ENCODE results near the gene ELAVL3.
A peak's percentile ranks its signal among the peaks of the same experiment; 100 is the strongest.

The ELAVL3 gene

DNA sequence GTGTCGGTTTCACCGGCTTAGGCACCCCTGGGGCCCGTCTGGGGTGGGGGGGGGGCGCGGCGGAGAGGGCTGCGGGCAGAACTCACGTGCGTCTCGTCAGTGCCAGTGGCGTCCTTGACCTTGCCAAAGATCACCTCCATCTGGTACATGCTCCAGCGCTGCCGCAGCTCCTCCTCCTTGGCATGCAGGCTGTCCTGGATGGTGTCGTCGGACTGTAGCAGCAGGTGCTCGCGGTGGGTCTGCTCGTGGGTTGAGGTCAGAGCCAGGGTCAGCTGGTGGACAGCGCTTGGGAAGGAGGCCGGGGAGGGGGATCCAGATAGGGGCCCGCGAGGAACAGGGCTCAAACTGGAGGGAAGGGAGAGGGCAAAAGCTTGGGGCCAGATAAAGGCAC, 57.1 kb downstream of the ELAVL3 start:
- no peaks in the 10 kb centered on the region for H3K9me3 ChIP-seq (replicated peaks; ENCODE audit: low read length)
- H3K4me1 ChIP-seq (ENCODE audit: control insufficient read depth, insufficient read depth, low read length), result peaks cover 14% of the 10 kb centered on the region
- no peak overlapping the region for H3K4me2 ChIP-seq (ENCODE audit: low read length)
- no peak overlapping the region for H3K9ac ChIP-seq (ENCODE audit: low read depth, low read length)
- no peaks in the 10 kb centered on the region for H3K36me3 ChIP-seq (ENCODE audit: insufficient read depth, low read length)
- H3K4me3 ChIP-seq (ENCODE audit: low read length), result no peak overlapping the region
- peaks cover 45% of the 10 kb centered on the region for H3K27me3 ChIP-seq (ENCODE audit: control insufficient read depth, insufficient read depth, low read length)

DNA sequence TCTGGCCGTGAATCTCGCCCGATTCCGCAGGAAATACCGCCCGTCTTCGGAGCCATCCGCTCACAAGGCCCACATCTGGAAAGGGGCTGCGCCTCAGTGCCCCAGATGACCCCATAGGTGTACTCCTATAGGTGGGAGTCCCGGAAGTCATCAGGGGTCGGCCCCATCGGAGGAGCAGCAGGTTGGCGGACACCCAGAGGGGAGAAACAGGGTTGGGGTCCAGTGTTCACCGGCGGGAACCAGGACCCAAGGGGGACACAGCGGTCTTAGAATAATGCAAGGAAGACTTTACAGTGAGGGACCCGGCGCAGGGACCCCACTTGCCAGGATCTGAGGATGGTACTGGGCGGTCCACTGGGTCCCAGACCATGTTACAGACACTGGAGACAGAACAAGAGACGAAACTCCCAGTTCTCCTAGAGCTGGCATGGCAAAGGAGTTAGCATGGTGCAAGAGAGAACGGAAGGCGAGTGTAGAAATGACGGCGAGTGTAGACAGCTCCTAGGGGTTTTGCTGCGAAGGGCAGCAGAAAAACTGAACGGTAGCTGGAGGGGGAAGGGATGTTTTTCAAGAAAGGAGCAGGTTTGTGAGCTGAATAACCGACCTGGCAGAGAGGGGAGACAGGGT, 57.6 kb downstream of the ELAVL3 start:
- Histone ChIP-seq H3K36me3 (ENCODE audit: insufficient read depth, low read length) (no peaks in the 10 kb centered on the region), H3K9me3 (replicated peaks; ENCODE audit: low read length) (no peaks in the 10 kb centered on the region), H3K9ac (ENCODE audit: low read depth, low read length) (no peak overlapping the region), H3K4me2 (ENCODE audit: low read length) (no peak overlapping the region), H3K27me3 (ENCODE audit: control insufficient read depth, insufficient read depth, low read length) (peaks cover 47% of the 10 kb centered on the region), H3K4me1 (ENCODE audit: control insufficient read depth, insufficient read depth, low read length) (peaks cover 15% of the 10 kb centered on the region), H3K4me3 (ENCODE audit: low read length) (no peak overlapping the region)

- H3K9me3 ChIP-seq (replicated peaks; ENCODE audit: low read length), result no peaks in the 10 kb centered on the region
- peak overlapping the region; percentile 58 for H3K4me2 ChIP-seq (ENCODE audit: low read length)
- H3K9ac ChIP-seq (ENCODE audit: low read depth, low read length), result no peak overlapping the region
- H3K27me3 ChIP-seq (ENCODE audit: control insufficient read depth, insufficient read depth, low read length), result peaks cover 52% of the 10 kb centered on the region
- H3K4me1 ChIP-seq (ENCODE audit: control insufficient read depth, insufficient read depth, low read length), result peaks cover 15% of the 10 kb centered on the region
- no peaks in the 10 kb centered on the region for H3K36me3 ChIP-seq (ENCODE audit: insufficient read depth, low read length)
- peak overlapping the region; percentile 16 for H3K4me3 ChIP-seq (ENCODE audit: low read length)
These were observed 58.4 kb downstream of the ELAVL3 start for GRCh38 chr19:11422163-11423065.

DNA sequence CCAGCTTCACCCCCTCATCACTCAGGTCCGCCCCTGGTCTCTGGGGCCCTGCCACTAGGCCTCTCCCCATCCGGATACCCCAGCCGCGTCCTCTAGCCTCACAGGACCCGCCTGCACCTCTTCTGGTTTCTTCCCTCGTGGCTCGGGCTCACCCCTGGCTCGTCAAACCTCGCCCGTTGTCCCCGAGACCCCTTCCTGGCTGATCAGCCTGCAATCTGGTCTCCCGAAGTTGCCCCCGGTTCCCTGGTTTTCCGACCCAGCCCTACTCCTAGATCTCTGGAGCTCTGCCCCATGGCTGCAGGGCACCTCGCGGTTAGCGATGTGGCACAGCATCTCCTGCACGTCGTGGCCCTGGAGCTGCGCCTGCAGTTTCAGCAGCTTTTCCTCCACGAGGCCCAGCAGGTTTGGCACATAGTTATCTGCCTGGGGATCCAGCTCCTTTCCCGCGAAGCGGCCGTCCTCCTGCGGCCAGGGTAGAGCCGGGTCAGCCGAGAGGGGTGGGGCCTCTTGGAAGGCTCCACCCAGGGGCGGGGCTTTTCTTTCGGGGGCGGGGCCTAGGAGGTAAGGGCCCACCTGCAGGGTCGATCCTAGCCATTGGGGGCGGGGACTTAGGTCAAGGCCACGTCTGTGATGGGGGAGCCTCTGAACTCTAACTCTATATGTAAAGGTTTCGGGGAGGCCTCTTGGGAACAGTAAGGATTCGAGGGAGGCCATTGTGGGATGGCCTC, 59.3 kb downstream of the ELAVL3 start:
- peaks cover 15% of the 10 kb centered on the region for H3K4me1 ChIP-seq (ENCODE audit: control insufficient read depth, insufficient read depth, low read length)
- H3K9me3 ChIP-seq (replicated peaks; ENCODE audit: low read length), result no peaks in the 10 kb centered on the region
- H3K4me2 ChIP-seq (ENCODE audit: low read length), result peak overlapping the region; percentile 58
- H3K27me3 ChIP-seq (ENCODE audit: control insufficient read depth, insufficient read depth, low read length), result peaks cover 52% of the 10 kb centered on the region
- no peak overlapping the region for H3K9ac ChIP-seq (ENCODE audit: low read depth, low read length)
- H3K36me3 ChIP-seq (ENCODE audit: insufficient read depth, low read length), result no peaks in the 10 kb centered on the region
- peak overlapping the region; percentile 16 for H3K4me3 ChIP-seq (ENCODE audit: low read length)

DNA sequence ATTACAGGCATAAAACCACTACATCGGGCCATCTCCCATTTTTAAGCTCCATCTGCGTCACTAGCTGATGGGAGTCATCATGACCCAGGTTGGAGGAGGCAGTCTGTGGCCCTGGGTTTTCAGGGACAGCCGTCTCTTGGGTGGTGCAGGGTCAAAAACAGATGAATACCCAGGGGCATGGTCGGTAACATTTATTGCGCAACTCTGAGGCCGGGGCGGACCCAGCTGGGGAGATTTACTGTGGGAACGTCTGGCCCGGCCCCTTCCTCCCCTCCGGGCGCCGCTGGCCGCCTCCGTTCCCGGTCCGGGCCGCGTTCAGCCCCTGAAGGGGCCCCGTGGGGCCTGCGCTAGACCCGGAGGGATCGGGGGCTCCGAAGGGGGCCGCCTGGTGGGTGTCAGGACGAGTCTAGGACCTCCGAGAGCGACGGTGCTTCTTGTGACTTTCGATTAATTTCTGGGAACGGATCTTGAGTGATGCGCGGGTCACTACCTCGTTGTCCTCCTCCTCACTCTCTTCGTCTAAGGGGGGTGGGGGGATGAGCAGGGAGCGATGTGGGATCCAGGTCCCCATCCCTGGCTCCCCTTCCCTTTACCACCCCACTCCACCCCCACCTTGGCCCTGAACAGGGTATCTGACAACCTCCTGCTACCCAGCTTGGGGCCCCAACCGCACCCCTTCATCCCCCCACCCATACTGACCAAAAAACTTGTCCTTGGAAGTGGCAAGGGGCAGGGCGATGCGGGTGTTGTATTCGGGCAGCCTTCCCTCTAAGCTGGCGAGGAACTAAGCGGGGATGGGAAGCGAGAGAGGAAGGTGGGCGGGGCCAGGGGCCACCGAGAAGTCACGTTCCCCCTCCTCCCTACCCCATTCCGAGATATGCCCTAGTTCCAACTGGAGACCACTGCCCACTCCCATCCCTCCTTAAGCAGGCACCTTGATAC, 60.1 kb downstream of the ELAVL3 start:
- Histone ChIP-seq H3K4me3 (ENCODE audit: low read length) (peak overlapping the region; percentile 41), H3K9ac (ENCODE audit: low read depth, low read length) (no peak overlapping the region), H3K9me3 (replicated peaks; ENCODE audit: low read length) (no peaks in the 10 kb centered on the region), H3K36me3 (ENCODE audit: insufficient read depth, low read length) (no peaks in the 10 kb centered on the region), H3K4me2 (ENCODE audit: low read length) (peak overlapping the region; percentile 73), H3K27me3 (ENCODE audit: control insufficient read depth, insufficient read depth, low read length) (peaks cover 52% of the 10 kb centered on the region), H3K4me1 (ENCODE audit: control insufficient read depth, insufficient read depth, low read length) (peaks cover 15% of the 10 kb centered on the region)

- Histone ChIP-seq H3K4me1 (ENCODE audit: control insufficient read depth, insufficient read depth, low read length) (peaks cover 15% of the 10 kb centered on the region), H3K4me3 (ENCODE audit: low read length) (peak within 1 kb of the TSS; percentile 65), H3K9me3 (replicated peaks; ENCODE audit: low read length) (no peaks in the 10 kb centered on the region), H3K9ac (ENCODE audit: low read depth, low read length) (no peak within 1 kb of the TSS), H3K27me3 (ENCODE audit: control insufficient read depth, insufficient read depth, low read length) (peaks cover 49% of the 10 kb centered on the region), H3K4me2 (ENCODE audit: low read length) (peak within 1 kb of the TSS; percentile 76), H3K36me3 (ENCODE audit: insufficient read depth, low read length) (no peaks in the 10 kb centered on the region)
These were observed 62.0 kb downstream of the ELAVL3 start, which contains the start of gene RGL3 for GRCh38 chr19:11418549-11419506. RGL3 (minus strand) TSS chr19:11419314; CDS start chr19:11419278, 36 bp downstream.

GRCh38 chr19:11418094-11418548, 62.7 kb downstream of the ELAVL3 start:
- H3K9me3 ChIP-seq (replicated peaks; ENCODE audit: low read length), result no peaks in the 10 kb centered on the region

DNA sequence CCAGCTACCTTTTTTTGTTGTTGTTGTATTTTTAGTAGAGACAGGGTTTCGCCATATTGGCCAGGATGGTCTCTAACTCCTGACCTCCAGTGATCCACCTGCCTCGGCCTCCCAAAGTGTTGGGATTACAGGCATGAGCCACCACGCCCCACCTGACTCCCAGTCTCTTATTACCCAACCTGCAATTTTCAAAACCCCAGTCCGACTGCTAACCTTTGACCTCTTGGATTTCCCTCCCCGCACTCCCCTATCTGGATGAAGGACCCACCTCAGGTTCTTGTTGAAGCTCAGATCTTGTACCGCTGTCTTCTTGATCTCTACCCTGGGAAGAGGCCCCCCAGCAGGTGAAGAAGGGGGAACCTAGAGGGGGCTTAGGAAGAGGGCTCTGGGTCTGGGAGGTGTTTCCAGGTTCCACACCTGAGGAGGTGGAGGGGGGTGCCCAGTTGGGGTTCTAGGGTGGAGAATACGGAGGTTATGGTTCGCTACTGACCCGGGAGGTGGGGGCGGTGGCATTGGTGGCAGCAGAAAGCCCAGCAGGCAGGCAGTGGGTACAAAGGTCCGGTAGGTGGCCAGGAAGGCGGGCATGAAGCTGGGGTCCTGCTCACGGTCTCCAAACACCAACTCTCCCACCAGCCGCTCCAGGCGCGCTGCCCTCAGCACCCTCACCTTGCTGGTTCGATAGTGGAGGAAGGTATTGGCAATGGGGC, 64.3 kb downstream of the ELAVL3 start:
- Histone ChIP-seq H3K27me3 (ENCODE audit: control insufficient read depth, insufficient read depth, low read length) (peaks cover 29% of the 10 kb centered on the region), H3K4me2 (ENCODE audit: low read length) (no peak overlapping the region), H3K4me1 (ENCODE audit: control insufficient read depth, insufficient read depth, low read length) (peaks cover 15% of the 10 kb centered on the region), H3K9ac (ENCODE audit: low read depth, low read length) (no peak overlapping the region), H3K4me3 (ENCODE audit: low read length) (no peak overlapping the region), H3K36me3 (ENCODE audit: insufficient read depth, low read length) (no peaks in the 10 kb centered on the region), H3K9me3 (replicated peaks; ENCODE audit: low read length) (no peaks in the 10 kb centered on the region)

More at GRCh38 chr19:11418094-11418548, 62.7 kb downstream of the ELAVL3 start:
- Histone ChIP-seq H3K36me3 (ENCODE audit: insufficient read depth, low read length) (no peaks in the 10 kb centered on the region), H3K4me2 (ENCODE audit: low read length) (no peak overlapping the region), H3K27me3 (ENCODE audit: control insufficient read depth, insufficient read depth, low read length) (peaks cover 43% of the 10 kb centered on the region), H3K4me3 (ENCODE audit: low read length) (no peak overlapping the region), H3K4me1 (ENCODE audit: control insufficient read depth, insufficient read depth, low read length) (peaks cover 15% of the 10 kb centered on the region), H3K9ac (ENCODE audit: low read depth, low read length) (no peak overlapping the region)

DNA sequence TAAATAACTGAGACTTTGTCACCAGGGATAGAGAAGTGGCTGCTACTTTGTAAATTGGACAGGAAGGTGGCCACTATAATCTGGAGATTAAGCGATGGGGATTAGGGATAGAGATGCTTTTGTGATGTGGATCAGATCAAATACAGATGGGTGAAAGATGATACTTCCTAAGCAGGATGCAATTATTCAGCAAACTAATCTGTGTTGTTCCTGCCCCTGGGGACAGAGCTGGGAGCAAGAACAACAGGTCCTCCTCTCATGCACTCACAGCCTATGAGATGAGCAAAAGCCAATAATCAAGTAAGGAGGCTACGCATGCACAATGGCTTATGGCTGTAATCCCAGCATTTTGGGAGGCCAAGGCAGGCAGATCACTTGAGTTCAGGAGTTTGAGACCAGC, 66.3 kb downstream of the ELAVL3 start:
- no peak overlapping the region for H3K4me2 ChIP-seq (ENCODE audit: low read length)
- no peak overlapping the region for H3K4me3 ChIP-seq (ENCODE audit: low read length)
- peaks cover 5% of the 10 kb centered on the region for H3K4me1 ChIP-seq (ENCODE audit: control insufficient read depth, insufficient read depth, low read length)
- H3K36me3 ChIP-seq (ENCODE audit: insufficient read depth, low read length), result no peaks in the 10 kb centered on the region
- peaks cover 12% of the 10 kb centered on the region for H3K27me3 ChIP-seq (ENCODE audit: control insufficient read depth, insufficient read depth, low read length)
- no peak overlapping the region for H3K9ac ChIP-seq (ENCODE audit: low read depth, low read length)
- H3K9me3 ChIP-seq (replicated peaks; ENCODE audit: low read length), result no peaks in the 10 kb centered on the region

Measured in skeletal muscle satellite cell (primary cell).